Neural cell (in vitro differentiated cells): ENCODE data around the gene PPM1H.

Source experiments
- EZH2 ChIP-seq: fragments of 200-600, 300-800 bp; shearing (Covaris generic), sonication (generic); IDR thresholded peaks from 2 replicates; pipeline ENCODE4 v1.6.1; 2014; ENCODE audit warnings: antibody characterized with exemption, low read length, borderline replicate concordance, mild to moderate bottlenecking; ENCODE audit not compliant: insufficient read depth, poor library complexity, severe bottlenecking
- MXI1 ChIP-seq: fragments of 450-650 bp; conservative IDR thresholded peaks from 2 replicates; pipeline ENCODE4 v1.6.1; 2014; ENCODE audit warnings: antibody characterized with exemption, mild to moderate bottlenecking; ENCODE audit not compliant: poor library complexity, severe bottlenecking
- POLR2AphosphoS5 ChIP-seq: IDR thresholded peaks from 2 replicates; pipeline ENCODE4 v1.6.1; 2012
- TF ChIP-seq, protein P1 (sequence below): fragments of 450-650 bp; IDR thresholded peaks from 2 replicates; pipeline ENCODE4 v1.5.1; 2014; ENCODE audit warnings: antibody characterized with exemption, mild to moderate bottlenecking, moderate library complexity; ENCODE audit not compliant: poor library complexity, severe bottlenecking

DNA sequence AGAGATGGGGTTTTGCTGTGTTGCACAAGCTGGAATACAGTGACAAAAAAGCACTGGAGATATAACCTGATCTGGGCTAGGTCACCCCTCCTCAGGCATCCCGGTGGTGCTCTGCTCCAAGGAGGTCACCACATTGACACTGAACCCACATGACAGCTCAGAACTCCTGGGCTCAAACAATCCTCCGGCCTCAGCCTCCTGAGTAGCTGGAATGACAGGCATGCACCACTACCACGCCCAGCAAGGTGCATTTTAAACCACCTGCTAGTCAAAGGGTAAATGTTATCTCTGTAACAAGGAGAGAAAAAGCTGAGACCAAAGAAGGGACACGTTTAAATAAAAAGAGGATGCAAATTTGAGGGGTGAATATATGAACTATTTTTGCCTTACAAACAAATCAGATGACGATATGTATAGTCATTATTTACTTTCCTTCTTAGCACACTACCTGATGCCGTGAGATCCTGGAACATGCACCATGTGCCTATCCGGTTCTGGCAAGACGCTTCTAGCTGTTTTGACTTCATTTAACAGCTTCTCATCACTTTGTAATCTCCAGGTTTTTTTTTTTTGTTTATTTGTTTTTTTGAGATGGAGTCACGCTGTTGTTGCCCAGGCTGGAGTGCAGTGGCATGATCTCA is 135.1 kb downstream of the PPM1H start:
- no peak for TF ChIP-seq EZH2
- TF ChIP-seq, protein P1, sequence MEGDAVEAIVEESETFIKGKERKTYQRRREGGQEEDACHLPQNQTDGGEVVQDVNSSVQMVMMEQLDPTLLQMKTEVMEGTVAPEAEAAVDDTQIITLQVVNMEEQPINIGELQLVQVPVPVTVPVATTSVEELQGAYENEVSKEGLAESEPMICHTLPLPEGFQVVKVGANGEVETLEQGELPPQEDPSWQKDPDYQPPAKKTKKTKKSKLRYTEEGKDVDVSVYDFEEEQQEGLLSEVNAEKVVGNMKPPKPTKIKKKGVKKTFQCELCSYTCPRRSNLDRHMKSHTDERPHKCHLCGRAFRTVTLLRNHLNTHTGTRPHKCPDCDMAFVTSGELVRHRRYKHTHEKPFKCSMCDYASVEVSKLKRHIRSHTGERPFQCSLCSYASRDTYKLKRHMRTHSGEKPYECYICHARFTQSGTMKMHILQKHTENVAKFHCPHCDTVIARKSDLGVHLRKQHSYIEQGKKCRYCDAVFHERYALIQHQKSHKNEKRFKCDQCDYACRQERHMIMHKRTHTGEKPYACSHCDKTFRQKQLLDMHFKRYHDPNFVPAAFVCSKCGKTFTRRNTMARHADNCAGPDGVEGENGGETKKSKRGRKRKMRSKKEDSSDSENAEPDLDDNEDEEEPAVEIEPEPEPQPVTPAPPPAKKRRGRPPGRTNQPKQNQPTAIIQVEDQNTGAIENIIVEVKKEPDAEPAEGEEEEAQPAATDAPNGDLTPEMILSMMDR: no peak
- no peak for TF ChIP-seq POLR2AphosphoS5
- TF ChIP-seq MXI1: no peak
